ENCODE data around the gene MACROD1.

Gene MACROD1

DNA sequence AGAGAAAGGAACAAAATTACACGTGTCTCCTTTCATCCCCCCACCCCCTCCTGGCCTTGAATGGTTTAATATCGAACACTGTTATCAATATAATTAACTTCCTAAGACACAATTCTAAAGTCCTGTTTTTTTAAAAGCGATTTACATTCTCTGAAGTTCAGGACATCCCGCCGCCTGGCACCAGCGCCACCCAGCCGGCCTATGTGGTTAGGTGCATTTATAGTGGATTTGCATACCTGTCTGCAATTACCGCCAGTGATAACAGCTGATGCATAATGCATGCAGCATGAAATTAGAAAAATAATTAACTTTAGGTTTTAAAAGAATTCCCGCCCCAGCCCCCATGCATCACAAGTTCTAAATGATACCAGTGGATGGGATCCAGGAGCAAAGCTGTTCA, 58.6 kb downstream of the MACROD1 start:
- DNase-seq: no peak

DNA sequence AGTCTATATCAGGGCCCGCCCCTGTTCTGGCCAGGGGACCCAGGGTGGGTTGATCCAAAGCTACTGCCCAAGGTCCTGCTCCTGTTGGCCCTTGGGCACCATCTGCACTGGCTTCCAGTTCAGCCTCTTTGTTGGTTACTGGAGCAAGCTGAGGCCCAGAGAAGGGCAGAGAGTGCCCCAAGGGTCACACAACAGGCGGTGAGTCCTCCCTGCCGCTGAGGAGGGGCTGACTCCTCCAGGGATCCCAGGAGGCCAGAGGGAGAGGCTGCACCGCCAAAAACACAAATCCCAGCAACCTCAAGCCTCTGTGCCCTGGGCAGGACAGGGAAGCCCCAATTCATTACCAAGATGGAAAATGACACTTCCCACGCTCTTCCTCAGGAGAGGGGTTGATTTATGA, 61.3 kb downstream of the MACROD1 start:
- DNase-seq: no peak

DNA sequence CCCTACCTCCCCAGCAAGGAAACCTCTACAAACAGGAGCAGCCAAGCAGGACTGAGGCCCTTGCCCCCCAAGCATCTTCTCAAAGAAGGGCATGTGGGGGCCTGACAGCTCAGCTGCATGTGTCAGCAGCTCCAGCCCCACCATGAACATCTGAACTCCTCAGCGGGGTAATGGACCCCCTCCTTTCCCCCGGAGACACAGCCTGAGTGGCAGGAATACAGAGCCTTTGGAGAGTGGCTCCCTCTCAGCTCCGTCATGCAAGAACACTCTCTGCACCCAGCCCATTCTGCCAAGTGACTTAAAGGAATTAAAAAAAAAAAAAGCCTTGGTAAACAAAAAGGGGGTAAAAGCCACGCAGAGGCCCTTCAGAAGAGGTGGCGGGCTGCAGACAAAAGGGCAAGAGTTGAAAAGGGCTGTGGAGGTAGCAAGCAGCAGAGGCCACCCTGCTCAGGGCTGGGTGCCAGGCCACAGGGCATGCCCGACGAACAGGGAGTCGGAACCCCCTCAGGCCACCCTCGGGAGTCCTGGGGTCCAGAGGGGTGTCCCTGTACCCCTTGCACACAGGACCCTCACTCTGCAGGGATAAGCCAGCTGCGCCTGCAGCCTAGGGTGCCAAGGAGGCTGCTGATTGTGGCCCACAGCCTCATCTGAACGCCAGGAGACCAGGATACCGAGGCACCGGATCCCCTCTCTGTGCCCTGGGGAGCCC, 62.5 kb downstream of the MACROD1 start:
- DNase-seq: no peak

DNA sequence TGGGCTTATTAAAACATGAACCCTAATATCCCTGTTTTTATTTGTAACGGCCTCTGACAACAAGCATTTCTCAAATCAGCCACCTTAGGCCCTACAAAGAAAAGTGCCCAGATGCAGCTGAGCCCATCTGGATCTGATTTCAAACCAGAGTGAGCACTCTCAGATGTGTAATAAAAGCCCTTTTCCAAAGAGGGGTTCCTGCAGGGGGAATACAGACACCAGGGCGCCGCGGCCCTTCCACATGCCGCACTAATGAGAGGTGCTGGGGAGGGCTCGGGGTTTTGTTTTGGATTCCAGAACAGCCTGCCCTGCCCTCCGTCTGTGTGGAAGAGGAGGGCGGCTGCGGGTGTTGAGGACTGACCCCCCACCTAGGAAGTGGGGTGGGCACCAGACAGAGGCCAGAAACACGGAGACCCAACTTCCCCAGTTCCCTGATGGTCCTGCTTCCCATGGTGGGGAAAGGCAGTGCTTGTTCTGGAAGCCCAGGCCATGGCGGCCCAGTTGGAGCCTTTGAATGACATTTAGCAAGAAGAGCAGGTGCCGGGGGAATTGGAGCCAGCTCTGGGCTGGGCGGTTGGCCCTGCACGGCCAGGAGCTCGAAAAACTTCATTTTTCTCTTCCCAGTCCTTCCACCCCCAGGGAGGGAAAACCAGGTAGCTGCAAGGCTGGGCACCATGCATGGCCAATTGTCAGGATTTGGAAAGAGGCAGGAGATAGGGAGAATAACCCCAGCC, 63.7 kb downstream of the MACROD1 start:
- DNase-seq: no peak

DNA sequence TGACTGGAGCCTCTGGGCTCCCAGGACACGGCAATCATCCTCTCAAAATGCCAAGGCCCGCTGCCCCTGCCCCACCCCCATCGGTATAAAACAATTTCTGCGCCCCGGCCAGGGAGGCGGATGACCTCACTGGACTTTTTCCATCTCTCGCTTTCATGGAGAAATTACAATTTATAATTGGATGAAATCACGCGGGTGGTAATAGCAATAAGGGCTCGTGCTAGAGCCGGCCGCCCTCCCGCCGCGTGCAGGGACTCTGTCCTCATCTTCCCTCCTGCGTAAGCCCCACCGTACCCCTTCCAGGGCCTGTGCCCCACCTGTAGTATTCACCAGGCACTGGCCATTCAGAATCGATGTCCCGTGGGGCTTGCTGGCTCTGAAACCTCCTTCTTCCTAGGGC, 64.5 kb downstream of the MACROD1 start:
- no peak for DNase-seq

DNA sequence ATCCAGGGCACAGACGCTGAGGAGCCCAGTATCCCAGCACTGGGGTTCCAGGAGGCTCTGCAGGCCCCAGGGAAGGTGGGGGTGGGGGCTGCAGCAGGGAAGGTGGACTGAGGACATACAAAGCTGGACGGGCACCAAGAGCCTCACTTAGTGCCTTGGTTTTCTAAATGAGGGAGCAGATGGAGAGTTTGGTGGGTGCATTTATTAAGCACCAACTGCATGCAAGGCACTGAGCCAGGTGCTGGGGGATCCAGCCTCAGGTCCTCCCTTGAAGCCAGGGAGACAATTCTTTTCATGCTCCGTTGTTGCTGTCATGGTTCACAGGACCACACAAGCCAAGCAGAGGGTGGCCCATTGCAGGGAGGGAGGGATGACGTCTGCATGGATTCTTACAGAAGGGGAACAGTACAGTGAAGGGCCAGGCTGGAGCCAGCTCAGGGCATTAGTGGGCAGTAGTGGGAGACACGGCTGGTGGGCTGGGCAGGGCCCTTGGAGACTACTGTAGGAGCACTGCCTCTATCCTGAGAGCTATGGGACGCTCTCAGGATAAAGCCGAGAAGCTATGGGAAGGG, 65.0 kb downstream of the MACROD1 start:
- DNase-seq: no peak

DNA sequence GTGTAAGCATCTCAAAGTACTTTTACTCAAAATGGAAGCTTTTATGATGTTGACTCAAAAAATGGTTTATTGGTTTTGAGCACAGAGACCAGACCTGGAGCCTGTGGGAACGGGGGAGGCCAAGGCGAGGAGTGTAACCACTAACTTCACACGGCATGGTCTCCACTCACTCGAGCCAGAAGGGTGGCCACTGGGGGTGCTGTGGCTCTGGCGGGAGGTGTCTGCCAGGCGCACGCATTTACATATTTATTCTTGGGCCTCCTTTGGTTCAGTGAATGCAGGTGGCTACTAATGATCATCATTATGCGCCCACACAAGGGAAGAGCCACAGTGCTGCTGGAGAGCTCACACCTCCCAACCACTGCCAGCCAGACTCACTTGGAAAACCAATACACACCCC, 65.6 kb downstream of the MACROD1 start:
- DNase-seq: no peak

DNA sequence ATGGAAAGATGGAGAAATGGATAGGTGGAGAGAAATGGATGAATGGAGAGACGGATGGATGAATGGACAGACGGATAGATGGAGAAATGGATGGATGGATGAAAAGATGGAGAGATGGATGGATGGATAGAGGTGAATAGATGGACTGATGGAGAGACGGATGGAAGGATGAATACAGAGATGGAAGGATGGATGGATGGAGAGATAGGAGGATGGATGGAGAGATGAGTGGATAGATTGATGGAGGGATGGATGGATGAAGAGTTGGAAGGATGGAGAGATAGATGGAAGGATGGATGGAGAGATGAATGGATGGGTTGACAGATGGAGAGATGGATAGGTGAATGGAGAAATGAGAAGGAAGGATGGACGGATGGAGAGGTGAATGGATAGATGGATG, 66.5 kb downstream of the MACROD1 start:
- DNase-seq: no peak

DNA sequence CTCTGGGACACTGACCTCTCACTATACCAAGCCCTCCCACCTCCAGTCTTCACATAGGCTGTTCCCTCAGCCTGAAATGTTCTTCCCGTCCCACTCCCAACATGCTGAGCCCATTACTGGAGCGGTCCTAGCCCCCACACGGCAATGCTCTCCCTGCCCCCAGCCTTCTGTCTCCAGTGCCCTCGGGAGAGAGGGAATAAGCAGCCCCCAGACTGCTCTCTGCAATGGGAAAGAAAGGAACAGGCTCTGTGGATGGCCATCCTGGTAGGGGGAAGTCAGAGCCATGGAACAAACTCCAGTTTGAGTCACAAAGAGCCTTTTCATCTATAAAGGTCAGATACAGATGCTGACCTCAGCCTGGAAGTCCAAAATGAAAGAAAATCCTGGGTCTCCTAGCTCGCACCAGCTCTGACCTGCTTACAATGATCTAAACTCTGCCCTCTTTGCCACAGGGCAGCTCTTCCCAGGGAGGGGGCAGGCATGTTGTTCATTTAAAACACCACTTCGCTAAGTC, 67.5 kb downstream of the MACROD1 start:
- no peak for DNase-seq

DNA sequence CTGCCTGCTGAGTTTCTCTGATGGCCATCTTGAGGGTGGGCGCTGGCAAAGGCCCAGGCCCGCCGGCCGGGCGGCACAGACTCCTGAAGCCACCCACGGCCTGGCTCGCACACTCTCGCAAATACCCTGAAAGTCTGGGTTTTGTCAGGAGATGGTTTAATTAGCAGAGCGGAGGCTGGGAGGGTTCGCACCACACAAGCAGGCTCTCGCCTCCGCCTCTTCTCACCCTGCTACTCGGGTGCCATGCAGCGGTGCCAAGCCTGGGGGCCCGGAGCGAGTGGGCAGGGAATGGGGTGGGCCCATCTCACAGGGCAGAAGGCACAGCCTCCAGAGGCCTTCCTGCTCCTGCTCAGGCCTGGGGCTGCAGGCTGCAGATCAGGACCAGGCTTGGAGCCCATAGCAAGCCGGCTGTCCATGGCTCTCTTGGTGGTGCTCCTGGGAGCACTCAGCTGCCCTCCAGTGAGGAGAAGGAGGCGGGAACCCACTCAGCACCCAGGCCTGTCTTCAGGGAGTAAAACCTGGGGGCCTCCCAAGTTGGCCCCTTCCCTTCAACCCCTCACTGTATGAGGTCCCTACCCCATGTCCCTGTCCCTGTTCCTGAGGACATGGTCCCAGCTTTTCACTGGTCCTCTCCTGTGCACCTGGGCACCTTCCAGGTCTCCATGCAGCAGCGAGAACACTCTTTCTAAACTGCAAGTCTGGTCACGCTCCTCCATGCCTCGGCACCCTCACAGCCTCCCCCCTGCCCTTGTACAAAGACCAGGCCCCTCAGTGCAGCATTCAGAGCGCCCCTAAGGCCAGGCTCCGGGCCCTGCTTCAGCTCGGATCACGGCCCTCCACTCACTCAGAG, 68.2 kb downstream of the MACROD1 start:
- DNase-seq: no peak

DNA sequence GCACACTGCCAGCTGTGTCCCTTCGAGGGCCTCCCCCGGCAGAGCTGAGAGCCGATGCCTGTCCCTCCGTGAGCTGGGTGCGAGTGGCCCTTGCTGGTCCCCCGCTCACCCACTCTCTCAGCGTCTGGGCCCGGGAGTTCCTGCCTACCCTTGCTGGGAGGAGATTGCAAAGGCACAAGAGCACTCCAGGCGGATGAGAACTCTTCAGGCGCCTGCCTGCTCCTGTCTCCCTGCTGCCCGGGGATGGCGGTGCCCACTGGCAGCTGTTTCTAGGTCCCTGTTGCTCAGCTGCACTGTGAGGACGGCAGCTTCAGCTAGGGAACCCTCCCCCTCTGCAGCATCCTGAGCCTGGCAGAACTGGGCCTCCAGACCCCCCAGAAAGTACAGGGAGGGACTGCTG, 69.1 kb downstream of the MACROD1 start:
- DNase-seq: peak; percentile 62

DNA sequence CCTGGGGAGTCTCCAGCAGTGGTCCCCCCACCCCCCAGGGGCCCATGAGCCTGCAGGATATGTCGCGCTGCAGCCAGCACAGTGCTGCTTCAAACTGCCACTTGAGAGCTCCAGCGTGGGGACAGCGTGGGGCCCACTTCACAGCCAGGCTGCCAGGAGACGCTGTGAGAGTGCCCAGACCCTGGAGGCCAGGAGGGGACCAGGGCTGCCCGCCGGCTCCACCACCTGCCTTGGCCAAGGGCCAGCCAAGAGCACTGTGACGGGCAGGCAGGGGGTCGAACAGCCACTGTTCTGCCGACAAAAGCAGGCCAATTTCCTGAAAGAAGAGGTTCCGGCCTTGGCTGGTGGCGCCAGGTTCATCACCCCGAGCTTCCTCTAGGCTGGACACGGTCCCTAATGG, 70.0 kb downstream of the MACROD1 start:
- peak; percentile 63 for DNase-seq

DNA sequence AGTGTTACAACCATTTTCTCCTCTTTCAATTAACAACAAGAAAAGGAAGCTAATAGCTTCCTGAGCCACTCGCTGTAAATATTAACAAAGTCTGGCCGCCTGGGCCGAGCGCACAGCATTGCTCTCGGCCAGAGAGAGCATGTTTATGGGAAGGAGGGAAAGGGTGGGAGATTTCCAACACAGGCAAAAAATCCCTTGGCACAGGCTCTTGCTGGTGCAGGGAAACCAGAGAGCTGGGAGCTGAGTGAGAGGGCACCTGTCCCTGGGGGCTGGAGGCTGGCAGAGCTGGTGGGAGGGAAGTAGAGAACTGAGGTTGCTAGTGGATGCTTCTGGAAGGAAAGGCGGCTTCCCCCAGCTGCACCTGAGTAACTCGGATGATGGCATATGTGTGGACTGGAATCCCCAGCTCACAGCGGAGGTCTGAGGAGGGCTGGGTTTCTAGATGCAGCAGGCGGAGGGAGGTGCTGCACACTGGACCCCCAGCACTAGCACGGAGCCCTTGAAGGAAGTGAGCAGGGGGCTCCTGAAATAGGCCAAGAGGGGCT, 70.6 kb downstream of the MACROD1 start:
- no peak for DNase-seq

DNA sequence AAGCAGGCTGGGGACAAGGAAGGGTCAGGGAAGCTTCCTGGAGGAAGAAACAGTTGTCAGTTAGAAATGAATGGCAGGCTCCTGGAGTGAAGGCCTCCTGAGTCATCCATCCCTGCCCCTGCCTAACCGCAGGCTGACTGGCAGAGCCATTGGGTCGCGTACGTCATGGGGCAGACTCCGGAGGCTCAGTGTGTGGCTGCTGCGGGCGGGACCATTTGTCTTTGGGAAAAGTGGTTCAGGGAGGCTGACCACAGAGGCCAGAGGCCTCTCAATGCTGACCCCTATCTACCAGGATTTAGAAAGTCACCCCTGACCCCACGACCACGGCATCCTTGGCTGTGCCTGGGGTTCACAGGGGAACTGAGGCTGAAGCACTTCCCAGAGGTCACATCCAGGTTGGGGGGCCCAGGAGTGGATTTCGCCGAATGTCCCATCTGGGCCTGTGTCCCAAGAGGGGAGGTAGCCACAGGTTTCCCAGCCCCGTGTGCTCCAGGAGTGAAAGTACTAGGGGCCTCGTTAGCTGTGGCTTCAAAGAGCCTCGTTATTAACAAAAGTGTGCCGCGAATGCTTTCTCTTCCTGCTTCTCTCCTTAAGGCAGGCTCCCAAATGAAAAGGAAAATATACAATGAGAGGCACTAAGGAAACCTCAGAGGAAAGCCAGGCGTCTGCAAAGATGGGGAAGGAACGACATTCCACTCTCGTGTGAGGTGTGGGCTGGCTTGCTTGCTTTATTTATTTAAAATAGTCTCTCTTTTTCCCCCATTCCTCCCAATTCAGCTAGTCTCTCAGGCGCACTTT, 71.3 kb downstream of the MACROD1 start:
- DNase-seq: no peak

DNA sequence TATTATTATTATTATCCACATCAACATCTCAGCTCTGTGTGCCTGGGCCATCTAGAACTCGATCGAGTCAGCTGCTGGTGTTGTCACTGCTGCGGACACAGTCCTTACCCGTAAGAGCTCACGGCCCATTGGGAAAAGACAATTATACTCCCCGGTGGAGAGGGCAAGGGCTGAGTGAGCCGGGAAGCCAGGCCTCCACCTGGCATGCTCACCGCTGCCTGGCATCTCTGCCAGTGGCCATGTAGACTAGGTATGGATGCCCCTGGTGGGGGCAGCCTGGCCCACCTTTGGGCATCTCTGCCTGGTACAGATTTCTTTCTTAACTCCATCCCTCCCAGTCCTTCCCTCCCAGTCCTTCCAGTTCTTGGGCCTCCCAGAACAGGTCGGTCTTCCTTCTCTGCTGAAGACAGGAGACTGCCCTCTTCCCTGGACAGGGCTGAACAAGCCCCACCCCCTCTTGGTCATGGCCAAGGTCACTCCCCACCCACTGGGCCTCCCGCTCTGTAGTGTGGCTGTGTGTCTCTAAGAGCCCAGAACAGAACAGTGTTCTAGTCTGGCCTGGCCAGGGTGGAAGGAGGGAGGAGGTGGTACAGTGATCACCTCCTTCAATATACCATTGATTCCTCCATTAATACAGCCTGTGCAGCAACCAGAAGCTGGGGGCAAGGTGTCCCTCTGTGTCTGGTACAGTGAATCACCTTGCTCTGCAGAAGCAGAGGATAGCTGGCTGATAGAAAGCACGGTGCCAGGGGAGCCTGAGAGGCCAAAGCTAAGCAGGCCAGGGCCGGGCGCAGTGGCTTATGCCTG, 72.5 kb downstream of the MACROD1 start:
- DNase-seq: no peak

DNA sequence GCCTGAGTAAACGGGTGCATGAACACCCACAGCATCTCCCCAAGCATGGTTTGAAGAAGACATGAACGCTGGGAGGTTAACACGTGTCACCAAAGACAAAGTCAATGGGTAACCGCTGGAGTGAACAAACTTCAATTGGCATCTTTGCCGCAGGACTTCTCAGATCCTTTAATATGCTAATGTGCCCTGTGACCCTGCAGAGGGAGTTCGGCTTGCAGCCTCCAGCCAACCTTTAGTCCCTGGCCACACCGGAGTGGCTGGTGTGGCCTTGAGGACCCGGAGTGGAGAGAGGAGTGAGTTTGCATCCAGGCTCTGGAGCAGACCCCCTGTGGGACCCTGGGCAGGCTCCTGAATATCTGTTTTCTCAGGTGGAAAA, 73.2 kb downstream of the MACROD1 start:
- no peak for DNase-seq

DNA sequence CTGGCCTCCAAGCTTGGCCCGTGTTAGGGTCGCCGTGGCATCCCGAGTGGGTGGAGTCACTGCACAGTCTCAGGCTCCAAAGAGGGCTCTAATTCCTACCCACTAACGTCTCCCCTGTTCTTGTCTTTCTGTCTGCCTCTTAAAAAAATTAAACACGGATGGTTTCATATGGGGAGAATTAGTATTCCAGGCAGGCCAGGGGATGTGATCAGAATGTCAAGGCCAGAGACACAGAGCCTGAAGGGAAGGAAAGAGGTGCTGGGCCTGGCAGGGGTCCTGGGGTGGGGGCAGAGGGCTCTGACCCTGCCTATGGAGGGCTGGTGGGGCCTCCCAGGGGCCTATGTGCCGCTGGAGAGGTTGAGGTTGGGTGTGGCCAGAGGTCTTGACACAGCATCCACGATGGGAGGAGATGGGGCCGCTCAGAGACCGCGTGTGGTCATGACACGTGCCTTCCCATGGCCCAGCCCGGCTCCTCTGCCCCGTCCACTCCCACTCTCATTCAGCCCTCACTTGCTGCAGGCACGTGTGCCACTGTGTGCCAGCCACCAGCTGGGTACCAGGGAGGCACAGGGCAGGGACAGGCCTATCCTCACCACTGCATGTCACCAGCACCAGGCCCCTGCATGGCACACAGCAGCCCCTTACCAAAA, 73.7 kb downstream of the MACROD1 start:
- DNase-seq: no peak

DNA sequence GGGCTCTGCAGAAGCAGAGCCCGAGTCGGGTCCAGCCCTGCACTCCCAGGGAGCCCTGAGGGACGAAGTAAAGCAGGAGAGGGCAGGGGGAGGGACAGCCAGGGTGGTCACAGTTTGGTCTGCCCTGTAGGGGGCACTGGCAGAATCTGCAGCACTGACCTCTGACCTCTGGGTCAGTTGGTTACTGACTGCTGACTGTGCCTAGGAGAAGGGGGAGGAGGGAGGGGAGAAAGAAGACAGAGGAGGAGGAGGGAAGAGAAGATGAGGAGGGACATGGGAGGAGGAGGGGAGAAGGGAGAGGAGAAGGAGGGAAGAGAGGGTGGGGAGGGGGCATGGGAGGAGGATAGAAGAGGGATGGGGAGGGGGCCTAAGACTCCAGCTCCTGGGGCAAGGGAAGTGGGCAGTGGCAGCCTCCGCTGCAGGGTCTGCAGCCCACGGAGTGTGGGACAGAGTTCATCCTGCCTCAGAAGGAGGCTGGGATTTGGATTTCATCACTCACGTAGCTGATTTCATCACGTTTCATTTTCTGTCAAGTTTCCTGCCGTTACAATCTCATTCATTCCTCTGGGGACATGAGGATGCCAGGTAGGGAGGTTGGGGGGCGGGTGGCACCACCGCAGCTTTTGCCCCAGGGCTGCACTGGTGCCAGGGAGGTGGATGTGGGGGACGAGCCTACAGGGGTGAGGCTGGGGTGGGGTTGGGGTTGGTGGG, 75.0 kb downstream of the MACROD1 start:
- DNase-seq: no peak

DNA sequence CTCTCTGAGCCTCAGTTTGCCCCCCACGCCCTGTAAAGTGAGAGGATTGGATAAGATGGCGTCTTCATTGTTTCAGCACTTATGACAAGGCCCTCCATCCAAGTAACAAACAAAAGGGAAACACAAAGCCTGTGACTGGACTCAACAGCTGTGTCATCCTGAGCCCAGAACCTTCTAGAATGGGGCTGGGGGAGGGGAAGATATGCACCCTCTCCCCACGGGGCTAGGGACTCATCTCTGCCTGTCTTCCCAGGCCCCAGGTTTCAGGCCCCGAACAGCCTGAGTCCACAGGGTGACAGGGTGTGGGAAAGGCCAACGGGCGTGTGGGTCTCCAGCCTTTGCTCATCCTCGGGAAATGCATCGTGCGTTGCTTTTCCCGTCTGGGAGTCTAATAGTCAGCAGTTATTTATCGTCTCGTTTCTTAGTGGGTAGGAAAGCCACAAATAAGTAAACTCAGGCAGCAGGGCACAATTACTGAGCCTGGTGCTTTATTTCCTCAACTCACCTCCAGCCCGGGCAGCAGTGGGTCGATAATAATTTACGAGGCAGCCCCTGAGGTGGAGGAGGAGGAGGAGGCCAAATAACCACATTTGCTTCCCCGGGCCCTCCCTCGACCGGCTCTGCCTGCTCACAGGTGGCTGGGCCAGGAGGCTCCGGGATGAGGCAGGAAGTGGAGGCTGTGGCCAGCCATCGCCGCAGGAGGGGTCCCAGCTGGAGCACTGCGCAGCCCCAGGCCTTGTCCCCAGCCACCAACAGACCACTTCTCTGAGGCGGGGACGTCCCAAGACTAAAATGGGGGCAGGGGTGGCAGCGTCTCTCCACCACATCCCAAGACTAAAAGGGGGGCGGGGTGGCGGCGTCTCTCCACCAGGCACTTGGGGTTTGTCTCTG, 75.8 kb downstream of the MACROD1 start:
- DNase-seq: no peak
